ENCODE data around the gene FAM163A. TPM values are rescaled to one million over a fixed set of nuclear protein-coding genes. Genes with fewer than 3 reads are reported as not detected.

FAM163A gene
- total RNA-seq, 2 experiments from 2014 or later = 0.08 to 0.17 TPM

- H3K4me3 Mint-ChIP-seq = no peak overlapping the region
- Histone ChIP-seq H3K4me1 (ENCODE audit: insufficient read depth, low read length) (peaks cover 3% of the 10 kb centered on the region), H3K4me3 (ENCODE audit: low read length) (no peak overlapping the region), H3K27me3 (ENCODE audit: control insufficient read depth in 1 of 2, insufficient read depth in 2 of 2, low read length in 2 of 2) (no peaks in the 10 kb centered on the region), H3K36me3 (ENCODE audit: insufficient read depth, low read length) (peaks cover 52% of the 10 kb centered on the region), H3K9me3 (ENCODE audit: control insufficient read depth in 1 of 2, insufficient read depth in 1 of 2, low read length in 2 of 2) (no peaks in the 10 kb centered on the region), H3K27ac (ENCODE audit: low read depth in 1 of 2, low read length in 2 of 2) (no peak overlapping the region)
- DNase-seq = no peak
- TF ChIP-seq CTCF (IDR thresholded peaks at IDR 0.05) = no peak
- POLR2A ChIA-PET = interaction anchor here (0.8 to 1.0 kb wide), 2 partner anchors 15 to 17 kb away, joined by 3 to 4 read pairs; partner anchors contain the start of gene TOR1AIP1
- intact Hi-C loops (cut with DNase I, micrococcal nuclease) = loop anchor here in 1 of 2 experiments (5.0 kb wide), 1 partner anchor 162 kb away; no protein-coding TSS in a partner anchor
- H3K36me3 Mint-ChIP-seq (ENCODE audit: low read depth) = peaks cover 77% of the 10 kb centered on the region
- H3K9me3 Mint-ChIP-seq = no peaks in the 10 kb centered on the region
- H3K27me3 Mint-ChIP-seq = no peaks in the 10 kb centered on the region
- no peak for ATAC-seq (ENCODE audit: poor library complexity)
- H3K27ac Mint-ChIP-seq = no peak overlapping the region
- peaks cover 14% of the 10 kb centered on the region for H3K4me1 Mint-ChIP-seq (ENCODE audit: low read depth)
- CTCF ChIA-PET = no interaction called here
Observed at GRCh38 chr1:179865377-179865776, 122.3 kb downstream of the FAM163A start.

Other genes with a start within 250 kb of the FAM163A start
- gene NPHS2, start 167.3 kb upstream of the FAM163A start, total RNA-seq = not detected
- gene TDRD5, start 151.5 kb upstream of the FAM163A start, total RNA-seq = not detected
- 10 to 100 TPM; 71.6 to 72.7 TPM for gene TOR1AIP2, start 134.5 kb downstream of the FAM163A start, total RNA-seq
- 10 to 100 TPM; 93.8 to 94.4 TPM for gene TOR1AIP1, start 139.0 kb downstream of the FAM163A start, total RNA-seq
- 10 to 100 TPM; 45.5 to 51.4 TPM for gene CEP350, start 211.5 kb downstream of the FAM163A start, total RNA-seq